GM12875 (cell line): ENCODE measurements around the gene ACOT6.

ENCODE experiments used
- H3K4me3 ChIP-seq: one replicate; pipeline ENCODE4 v1.5.1; 2011; ENCODE audit warnings: low read depth, low read length, control low read depth
- TF ChIP-seq, protein P1 (sequence below): IDR thresholded peaks from 2 replicates; pipeline ENCODE4 v1.5.1; 2011; ENCODE audit warnings: low read depth, mild to moderate bottlenecking, control low read depth, inconsistent platforms, low read length, moderate library complexity, borderline replicate concordance; ENCODE audit not compliant: insufficient read depth

The ACOT6 gene

DNA sequence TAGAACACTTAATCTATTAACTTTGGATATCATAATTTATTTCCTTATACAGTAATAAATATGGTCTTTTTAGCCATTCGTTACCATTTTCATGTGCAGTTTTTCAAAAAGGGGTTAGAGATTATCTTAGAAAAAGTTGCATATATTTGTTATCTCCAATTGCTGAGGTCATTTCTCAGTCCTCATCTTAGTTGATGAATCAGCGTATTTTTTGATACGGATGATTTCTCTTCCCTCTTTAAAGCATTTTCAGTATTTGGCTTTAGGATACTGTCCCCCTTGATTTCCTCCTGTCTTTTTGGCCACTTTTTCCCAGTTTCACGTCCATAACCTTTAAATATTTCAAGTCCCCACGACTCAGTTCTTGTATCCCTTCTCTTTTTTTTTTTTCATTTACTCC lies 54.3 kb downstream of the ACOT6 start:
- TF ChIP-seq, protein P1, sequence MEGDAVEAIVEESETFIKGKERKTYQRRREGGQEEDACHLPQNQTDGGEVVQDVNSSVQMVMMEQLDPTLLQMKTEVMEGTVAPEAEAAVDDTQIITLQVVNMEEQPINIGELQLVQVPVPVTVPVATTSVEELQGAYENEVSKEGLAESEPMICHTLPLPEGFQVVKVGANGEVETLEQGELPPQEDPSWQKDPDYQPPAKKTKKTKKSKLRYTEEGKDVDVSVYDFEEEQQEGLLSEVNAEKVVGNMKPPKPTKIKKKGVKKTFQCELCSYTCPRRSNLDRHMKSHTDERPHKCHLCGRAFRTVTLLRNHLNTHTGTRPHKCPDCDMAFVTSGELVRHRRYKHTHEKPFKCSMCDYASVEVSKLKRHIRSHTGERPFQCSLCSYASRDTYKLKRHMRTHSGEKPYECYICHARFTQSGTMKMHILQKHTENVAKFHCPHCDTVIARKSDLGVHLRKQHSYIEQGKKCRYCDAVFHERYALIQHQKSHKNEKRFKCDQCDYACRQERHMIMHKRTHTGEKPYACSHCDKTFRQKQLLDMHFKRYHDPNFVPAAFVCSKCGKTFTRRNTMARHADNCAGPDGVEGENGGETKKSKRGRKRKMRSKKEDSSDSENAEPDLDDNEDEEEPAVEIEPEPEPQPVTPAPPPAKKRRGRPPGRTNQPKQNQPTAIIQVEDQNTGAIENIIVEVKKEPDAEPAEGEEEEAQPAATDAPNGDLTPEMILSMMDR: no peak

DNA sequence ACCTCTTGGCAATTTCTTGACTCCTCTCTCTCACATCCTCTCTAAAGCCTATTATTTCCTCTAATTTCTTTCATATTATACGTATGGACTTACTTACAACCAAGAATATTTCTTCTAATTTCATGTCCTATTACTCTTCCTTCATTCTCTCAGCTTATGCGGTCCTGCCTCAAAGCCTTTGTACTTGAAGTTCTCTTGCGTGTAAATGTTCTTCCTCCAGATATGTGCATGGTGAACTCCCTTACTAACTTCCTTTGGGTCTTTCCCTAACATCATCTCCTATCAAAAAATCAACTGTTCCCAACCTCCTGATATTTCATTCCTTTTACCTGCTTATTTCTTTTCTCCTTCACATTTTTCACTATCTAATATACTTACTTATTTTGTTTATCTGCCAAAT lies 55.5 kb downstream of the ACOT6 start:
- TF ChIP-seq, protein P1: no peak
- no peak overlapping the region for H3K4me3 ChIP-seq

More for the DNA sequence above, 54.3 kb downstream of the ACOT6 start:
- no peak overlapping the region for H3K4me3 ChIP-seq
